Hepatocyte (in vitro differentiated cells): ENCODE measurements around the gene INO80D. TPM values are rescaled to one million over a fixed set of nuclear protein-coding genes. Genes with fewer than 3 reads are reported as not detected.

Experiments used
- DNase-seq: peaks from one replicate; pipeline ENCODE4 v3.0.0-alpha.2; 2016; ENCODE audit warnings: low spot score
- H2AFZ ChIP-seq: fragments of 200-600 bp; sonication (generic); 2 replicates; pipeline ENCODE4 v1.6.0; 2016; ENCODE audit warnings: antibody characterized with exemption, mild to moderate bottlenecking
- H3K27ac ChIP-seq: fragments of 200-600 bp; sonication (generic); 2 replicates; pipeline ENCODE4 v1.5.1; 2016; ENCODE audit warnings: mild to moderate bottlenecking
- H3K27me3 ChIP-seq: fragments of 200-600 bp; sonication (generic); 2 replicates; pipeline ENCODE4 v1.6.1; 2016
- H3K36me3 ChIP-seq: fragments of 200-600 bp; sonication (generic); replicated peaks from 2 replicates; pipeline ENCODE4 v1.5.1; 2016; ENCODE audit warnings: low read depth; ENCODE audit not compliant: insufficient read depth
- H3K4me1 ChIP-seq: fragments of 200-600 bp; sonication (generic); 2 replicates; pipeline ENCODE4 v1.5.1; 2016; ENCODE audit warnings: mild to moderate bottlenecking, moderate library complexity; ENCODE audit not compliant: insufficient read depth
- H3K4me2 ChIP-seq: fragments of 200-600 bp; sonication (generic); 2 replicates; pipeline ENCODE4 v1.6.0; 2016
- H3K4me3 ChIP-seq: fragments of 200-600 bp; sonication (generic); 2 replicates; pipeline ENCODE4 v1.5.1; 2016; ENCODE audit warnings: mild to moderate bottlenecking
- H3K79me2 ChIP-seq: fragments of 200-600 bp; sonication (generic); 2 replicates; pipeline ENCODE4 v1.6.0; 2017; ENCODE audit warnings: mild to moderate bottlenecking
- H3K9me2 ChIP-seq: fragments of 200-600 bp; sonication (generic); replicated peaks from 2 replicates; pipeline ENCODE4 v1.6.0; 2017; ENCODE audit warnings: mild to moderate bottlenecking; ENCODE audit not compliant: insufficient read depth
- H3K9me3 ChIP-seq: fragments of 200-600 bp; sonication (generic); 2 replicates; pipeline ENCODE4 v1.5.1; 2016; ENCODE audit warnings: low read depth, mild to moderate bottlenecking
- H4K20me1 ChIP-seq: fragments of 200-600 bp; sonication (generic); 2 replicates; pipeline ENCODE4 v1.6.0; 2016; ENCODE audit warnings: mild to moderate bottlenecking; ENCODE audit not compliant: insufficient read depth, poor library complexity, severe bottlenecking
- CTCF ChIP-seq: fragments of 200-600 bp; sonication (generic); IDR thresholded peaks from 2 replicates; pipeline ENCODE4 v1.5.1; 2016; ENCODE audit warnings: antibody characterized with exemption, mild to moderate bottlenecking; ENCODE audit not compliant: poor library complexity
- EZH2 ChIP-seq: fragments of 200-600 bp; sonication (generic); IDR thresholded peaks from 2 replicates; pipeline ENCODE4 v1.6.1; 2016; ENCODE audit warnings: antibody characterized with exemption, mild to moderate bottlenecking, borderline replicate concordance
- EZH2phosphoT487 ChIP-seq: fragments of 200-600 bp; sonication (generic); IDR thresholded peaks from one replicate; pipeline ENCODE4 v1.6.1; 2018; ENCODE audit warnings: antibody characterized with exemption, mild to moderate bottlenecking, low read depth, moderate library complexity; ENCODE audit not compliant: unreplicated experiment, severe bottlenecking
- WGBS: methylation state at CpG from one replicate; pipeline ENCODE4 v1.1.6; 2016; ENCODE audit warnings: low lambda C conversion rate; ENCODE audit errors: missing lambda C conversion rate; 5-methylcytosine and 5-hydroxymethylcytosine counted together
- polyA plus RNA-seq: library from polyadenylated mRNA; unstranded; fragments of >200 nt; fragmentation: Nextera tagmentation; extraction: Ambion mirVana; gene quantifications from 2 replicates; pipeline ENCODE4 v1.2.1, GENCODE V29; 2016
- total RNA-seq: library from RNA; depleted of rRNA; stranded (reverse); fragments of >200 nt; gene quantifications from 2 replicates; pipeline ENCODE4 v1.2.3, GENCODE V29; 2014

The INO80D gene
- total and polyA plus RNA-seq, 2 experiments from 2014 or later = 6.6 to 15.0 TPM

- no peak for TF ChIP-seq CTCF
- TF ChIP-seq EZH2 = no peak
- no peak for TF ChIP-seq EZH2phosphoT487
- H3K79me2 ChIP-seq = peaks cover 74% of the 10 kb centered on the region
- 90% methylated on average over 2 of the region's 2 CpGs for WGBS
Observed at GRCh38 chr2:206064077-206064476, 21.9 kb downstream of the INO80D start.

GRCh38 chr2:206063635-206064034, 22.3 kb downstream of the INO80D start:
- Histone ChIP-seq H3K4me3 (no peak overlapping the region), H3K27me3 (no peaks in the 10 kb centered on the region), H3K36me3 (no peaks in the 10 kb centered on the region), H3K4me2 (no peak overlapping the region), H2AFZ (no peak overlapping the region), H3K27ac (no peak overlapping the region), H3K4me1 (no peaks in the 10 kb centered on the region), H3K9me3 (no peaks in the 10 kb centered on the region), H4K20me1 (peaks cover 17% of the 10 kb centered on the region), H3K9me2 (no peaks in the 10 kb centered on the region), H3K79me2 (peaks cover 72% of the 10 kb centered on the region)
- 95% methylated on average over 1 of the region's 1 CpG for WGBS
- TF ChIP-seq EZH2 (no peak), CTCF (no peak), EZH2phosphoT487 (no peak)
- no peak for DNase-seq

More at GRCh38 chr2:206064077-206064476, 21.9 kb downstream of the INO80D start:
- Histone ChIP-seq H3K4me2 (no peak overlapping the region), H3K27ac (no peak overlapping the region), H3K27me3 (no peaks in the 10 kb centered on the region), H4K20me1 (peaks cover 17% of the 10 kb centered on the region), H3K9me2 (no peaks in the 10 kb centered on the region), H3K4me3 (no peak overlapping the region), H2AFZ (no peak overlapping the region), H3K4me1 (no peaks in the 10 kb centered on the region), H3K36me3 (no peaks in the 10 kb centered on the region), H3K9me3 (no peaks in the 10 kb centered on the region)
- DNase-seq = no peak

GRCh38 chr2:206062724-206063123, 23.2 kb downstream of the INO80D start:
- Histone ChIP-seq H3K9me3 (no peaks in the 10 kb centered on the region), H4K20me1 (peaks cover 17% of the 10 kb centered on the region), H3K9me2 (no peaks in the 10 kb centered on the region), H3K4me3 (no peak overlapping the region), H2AFZ (no peak overlapping the region), H3K79me2 (peaks cover 65% of the 10 kb centered on the region), H3K27me3 (no peaks in the 10 kb centered on the region), H3K27ac (no peak overlapping the region), H3K36me3 (no peaks in the 10 kb centered on the region), H3K4me2 (no peak overlapping the region), H3K4me1 (no peaks in the 10 kb centered on the region)
- 90% methylated on average over 7 of the region's 7 CpGs for WGBS
- TF ChIP-seq EZH2phosphoT487 (no peak), CTCF (no peak), EZH2 (no peak)
- DNase-seq = no peak

DNA sequence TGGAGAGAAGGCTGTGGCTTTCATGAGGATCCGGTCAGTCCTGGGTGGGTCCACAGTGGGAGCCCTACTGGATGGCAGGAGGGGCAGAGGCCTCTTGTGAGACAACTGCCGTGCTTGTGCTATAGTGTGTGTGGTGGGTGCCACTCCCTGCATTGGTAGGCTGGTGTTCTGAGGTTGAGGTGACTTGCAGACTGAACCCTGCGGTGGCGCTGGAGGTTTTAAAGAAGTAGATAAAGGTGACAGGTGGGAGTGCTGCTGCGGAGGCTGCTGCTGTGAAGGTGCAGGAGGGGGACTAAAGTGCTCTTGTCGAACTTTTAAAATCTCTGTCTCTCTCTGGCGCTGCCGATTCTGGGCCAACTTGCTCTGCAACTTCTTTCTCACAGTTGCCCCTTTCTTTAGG, 29.7 kb downstream of the INO80D start:
- DNase-seq = no peak
- TF ChIP-seq EZH2phosphoT487 (no peak), CTCF (no peak), EZH2 (no peak)
- H2AFZ ChIP-seq = no peak overlapping the region
- 92% methylated on average over 8 of the region's 8 CpGs for WGBS
- H3K9me3 ChIP-seq = no peaks in the 10 kb centered on the region
- H4K20me1 ChIP-seq = no peaks in the 10 kb centered on the region
- H3K27me3 ChIP-seq = no peaks in the 10 kb centered on the region
- H3K9me2 ChIP-seq = no peaks in the 10 kb centered on the region
- no peak overlapping the region for H3K27ac ChIP-seq
- peaks cover 44% of the 10 kb centered on the region for H3K79me2 ChIP-seq
- H3K4me1 ChIP-seq = no peaks in the 10 kb centered on the region
- no peaks in the 10 kb centered on the region for H3K36me3 ChIP-seq
- no peak overlapping the region for H3K4me2 ChIP-seq
- H3K4me3 ChIP-seq = no peak overlapping the region
